ENCODE measurements around the gene RBM33.
"Not testable (repeated sequence)": the region's sequence is repeated elsewhere in the genome, so short reads cannot be mapped to it uniquely, and the experiment has no call there.

Gene RBM33

DNA sequence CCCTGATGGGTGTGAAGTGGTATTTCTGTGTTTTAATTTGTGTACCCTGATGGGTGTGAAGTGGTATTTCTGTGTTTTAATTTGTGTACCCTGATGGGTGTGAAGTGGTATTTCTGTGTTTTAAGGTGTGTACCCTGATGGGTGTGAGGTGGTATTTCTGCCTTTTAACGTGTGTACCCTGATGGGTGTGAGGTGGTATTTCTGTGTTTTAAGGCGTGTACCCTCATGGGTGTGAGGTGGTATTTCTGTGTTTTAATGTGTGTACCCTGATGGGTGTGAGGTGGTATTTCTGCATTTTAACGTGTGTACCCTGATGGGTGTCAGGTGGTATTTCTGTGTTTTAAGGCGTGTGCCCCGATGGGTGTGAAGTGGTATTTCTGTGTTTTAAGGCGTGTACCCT, 29.4 kb upstream of the RBM33 start:
- not testable (repeated sequence) for H3K27ac Mint-ChIP-seq; H3K4me1 Mint-ChIP-seq (ENCODE audit: low read depth); H3K9me3 Mint-ChIP-seq; H3K4me3 Mint-ChIP-seq; H3K36me3 Mint-ChIP-seq (ENCODE audit: low read depth); H3K27me3 Mint-ChIP-seq

- peaks cover 7% of the 10 kb centered on the region for H3K36me3 Mint-ChIP-seq (ENCODE audit: low read depth)
- peaks cover 5% of the 10 kb centered on the region for H3K9me3 Mint-ChIP-seq
- no peak overlapping the region for H3K4me3 Mint-ChIP-seq
- no peaks in the 10 kb centered on the region for H3K4me1 Mint-ChIP-seq (ENCODE audit: low read depth)
- H3K27me3 Mint-ChIP-seq, result peaks cover 8% of the 10 kb centered on the region
- no peak overlapping the region for H3K27ac Mint-ChIP-seq
These were observed 25.5 kb upstream of the RBM33 start for GRCh38 chr7:155618708-155619633.

DNA sequence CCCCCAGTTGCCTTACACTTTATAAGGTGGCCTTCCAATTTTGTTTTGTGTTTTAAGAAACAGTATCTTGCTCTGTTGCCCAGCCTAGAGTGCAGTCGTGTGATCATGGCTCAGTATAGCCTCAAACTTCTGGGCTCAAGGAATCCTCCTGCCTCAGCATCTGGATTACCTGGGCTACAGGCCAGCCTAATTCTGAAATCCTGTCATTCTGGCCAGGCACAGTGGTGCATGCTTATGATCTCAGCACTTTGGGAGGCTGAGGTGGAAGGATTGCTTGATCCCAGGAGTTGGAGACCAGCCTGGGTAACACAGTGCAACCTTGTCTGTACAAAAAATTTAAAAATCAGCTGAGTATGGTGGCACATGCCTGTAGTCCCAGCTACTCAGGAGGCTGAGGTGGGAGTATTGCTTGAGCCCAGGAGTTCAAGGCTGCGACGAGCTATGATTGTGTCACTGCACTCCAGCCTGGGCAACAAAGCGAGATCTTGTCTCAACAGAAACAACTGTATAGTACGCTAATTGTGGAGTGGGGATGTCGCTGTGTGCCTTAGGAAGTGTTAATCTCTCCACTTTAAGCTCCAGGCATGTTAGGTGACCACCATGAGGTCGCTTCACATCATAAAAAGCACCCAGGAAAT, 24.7 kb upstream of the RBM33 start:
- H3K4me1 Mint-ChIP-seq (ENCODE audit: low read depth), result no peaks in the 10 kb centered on the region
- no peak overlapping the region for H3K27ac Mint-ChIP-seq
- peaks cover 5% of the 10 kb centered on the region for H3K9me3 Mint-ChIP-seq
- peaks cover 8% of the 10 kb centered on the region for H3K27me3 Mint-ChIP-seq
- H3K4me3 Mint-ChIP-seq, result no peak overlapping the region
- peaks cover 7% of the 10 kb centered on the region for H3K36me3 Mint-ChIP-seq (ENCODE audit: low read depth)

GRCh38 chr7:155620497-155620896, 24.0 kb upstream of the RBM33 start:
- Mint-ChIP-seq H3K27ac (no peak overlapping the region), H3K36me3 (ENCODE audit: low read depth) (no peaks in the 10 kb centered on the region), H3K9me3 (no peaks in the 10 kb centered on the region), H3K4me3 (no peak overlapping the region), H3K27me3 (peaks cover 8% of the 10 kb centered on the region), H3K4me1 (ENCODE audit: low read depth) (no peaks in the 10 kb centered on the region)

DNA sequence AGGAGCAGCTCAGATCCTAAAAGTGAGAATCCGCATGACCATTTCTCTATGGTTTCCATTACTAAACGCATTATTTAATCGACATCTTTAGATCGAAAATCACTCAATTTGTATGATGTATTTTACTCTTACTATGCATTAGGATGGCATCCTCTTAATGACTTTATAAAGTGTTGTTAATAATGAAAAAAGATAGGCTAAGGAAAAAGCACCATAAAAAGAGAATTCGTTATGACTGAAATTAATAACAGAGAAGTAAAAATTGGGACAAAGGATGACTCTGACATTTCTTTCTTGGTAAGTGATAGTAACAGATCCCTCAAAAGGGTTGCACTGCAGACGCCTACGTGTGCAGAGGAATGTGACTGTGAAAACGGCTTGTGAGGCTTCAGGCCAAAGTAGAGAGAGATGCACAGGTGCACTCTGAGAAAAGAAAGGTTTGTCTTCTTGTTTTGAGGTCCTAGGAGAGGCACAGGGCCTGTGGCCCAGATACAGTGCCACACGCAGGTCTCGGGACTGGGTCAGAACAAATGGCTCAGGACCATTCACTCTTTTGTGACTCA, 23.0 kb upstream of the RBM33 start:
- H3K9me3 Mint-ChIP-seq, result no peaks in the 10 kb centered on the region

GRCh38 chr7:155624412-155624811, 20.0 kb upstream of the RBM33 start:
- H3K27ac Mint-ChIP-seq, result no peak overlapping the region
- H3K4me1 Mint-ChIP-seq (ENCODE audit: low read depth), result no peaks in the 10 kb centered on the region
- H3K9me3 Mint-ChIP-seq, result peaks cover 7% of the 10 kb centered on the region
- peaks cover 8% of the 10 kb centered on the region for H3K27me3 Mint-ChIP-seq
- H3K4me3 Mint-ChIP-seq, result no peak overlapping the region
- no peaks in the 10 kb centered on the region for H3K36me3 Mint-ChIP-seq (ENCODE audit: low read depth)

More for the DNA sequence above, 23.0 kb upstream of the RBM33 start:
- peaks cover 8% of the 10 kb centered on the region for H3K27me3 Mint-ChIP-seq
- no peak overlapping the region for H3K4me3 Mint-ChIP-seq
- H3K4me1 Mint-ChIP-seq (ENCODE audit: low read depth), result no peaks in the 10 kb centered on the region
- no peak overlapping the region for H3K27ac Mint-ChIP-seq
- no peaks in the 10 kb centered on the region for H3K36me3 Mint-ChIP-seq (ENCODE audit: low read depth)

GRCh38 chr7:155625557-155625956, 18.9 kb upstream of the RBM33 start:
- H3K27ac Mint-ChIP-seq, result no peak overlapping the region

DNA sequence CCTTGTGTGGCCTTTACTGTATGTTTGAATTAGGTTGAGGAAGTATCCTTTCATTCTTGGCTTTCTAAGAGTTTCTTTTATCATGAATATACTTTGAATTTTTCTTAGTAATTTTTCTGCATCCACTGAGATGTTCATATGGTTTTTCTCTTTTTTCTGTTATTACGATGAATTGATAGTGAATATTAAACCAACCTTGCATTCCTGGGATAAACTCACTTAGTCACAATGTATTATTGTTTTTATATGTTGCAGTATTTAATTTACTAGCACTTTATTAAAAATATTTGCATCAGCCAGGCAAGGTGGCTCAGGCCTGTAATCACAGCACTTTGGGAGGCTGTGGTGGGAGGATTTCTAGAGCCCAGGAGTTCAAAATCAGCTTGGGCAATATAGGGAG, 15.3 kb upstream of the RBM33 start:
- Mint-ChIP-seq H3K27me3 (no peaks in the 10 kb centered on the region), H3K36me3 (ENCODE audit: low read depth) (no peaks in the 10 kb centered on the region), H3K9me3 (peaks cover 25% of the 10 kb centered on the region)

More at GRCh38 chr7:155625557-155625956, 18.9 kb upstream of the RBM33 start:
- Mint-ChIP-seq H3K4me3 (no peak overlapping the region), H3K4me1 (ENCODE audit: low read depth) (peaks cover 4% of the 10 kb centered on the region), H3K9me3 (peaks cover 14% of the 10 kb centered on the region), H3K36me3 (ENCODE audit: low read depth) (no peaks in the 10 kb centered on the region), H3K27me3 (peaks cover 8% of the 10 kb centered on the region)

DNA sequence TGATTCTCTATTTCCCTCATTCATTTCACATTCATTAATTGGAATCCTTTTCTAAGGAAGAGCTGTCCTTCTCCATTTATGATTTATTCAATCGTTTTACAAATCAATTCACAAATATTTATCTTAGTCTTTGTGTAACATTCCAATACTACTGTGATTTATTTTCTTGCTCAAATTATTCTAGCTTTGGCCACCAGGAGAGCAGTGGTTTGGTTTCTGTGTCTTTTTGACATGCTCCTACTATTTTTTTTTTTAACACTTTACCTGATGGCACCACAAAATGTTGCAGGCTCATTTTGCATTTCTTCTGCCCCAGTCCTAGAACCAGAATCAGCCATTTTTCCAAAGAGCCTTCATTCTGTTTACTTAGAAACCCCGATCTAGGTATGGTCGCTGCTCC, 13.3 kb upstream of the RBM33 start:
- Mint-ChIP-seq H3K4me1 (ENCODE audit: low read depth) (peaks cover 4% of the 10 kb centered on the region), H3K27me3 (peaks cover 5% of the 10 kb centered on the region), H3K9me3 (peaks cover 32% of the 10 kb centered on the region), H3K36me3 (ENCODE audit: low read depth) (no peaks in the 10 kb centered on the region), H3K4me3 (no peak overlapping the region), H3K27ac (no peak overlapping the region)

More for the DNA sequence above, 15.3 kb upstream of the RBM33 start:
- peaks cover 4% of the 10 kb centered on the region for H3K4me1 Mint-ChIP-seq (ENCODE audit: low read depth)
- H3K4me3 Mint-ChIP-seq, result no peak overlapping the region
- H3K27ac Mint-ChIP-seq, result no peak overlapping the region

DNA sequence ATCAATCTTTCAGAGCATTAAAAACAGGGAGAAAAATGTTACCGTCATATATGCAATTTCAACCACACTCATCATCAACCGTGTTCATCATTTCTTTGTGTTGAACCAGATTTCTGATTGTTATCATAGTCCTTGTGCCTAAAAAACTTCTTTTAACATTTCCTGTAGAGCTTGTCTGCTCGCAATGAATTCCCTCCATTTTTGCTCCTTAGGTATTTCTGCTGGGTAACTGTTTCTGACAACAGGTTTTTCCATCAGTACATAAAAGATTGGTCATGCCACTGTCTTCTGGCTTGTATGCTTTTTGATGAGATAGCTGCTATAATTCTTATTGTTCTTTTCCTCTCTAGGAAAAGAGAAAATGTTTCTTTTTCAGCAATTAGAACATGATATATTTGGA, 8.6 kb upstream of the RBM33 start:
- peaks cover 14% of the 10 kb centered on the region for H3K36me3 Mint-ChIP-seq (ENCODE audit: low read depth)
- no peaks in the 10 kb centered on the region for H3K4me1 Mint-ChIP-seq (ENCODE audit: low read depth)
- no peak overlapping the region for H3K4me3 Mint-ChIP-seq
- peaks cover 22% of the 10 kb centered on the region for H3K27me3 Mint-ChIP-seq
- H3K9me3 Mint-ChIP-seq, result peaks cover 38% of the 10 kb centered on the region
- H3K27ac Mint-ChIP-seq, result no peak overlapping the region

GRCh38 chr7:155637155-155637554, 7.3 kb upstream of the RBM33 start:
- Mint-ChIP-seq H3K27me3 (peaks cover 22% of the 10 kb centered on the region), H3K4me1 (ENCODE audit: low read depth) (no peaks in the 10 kb centered on the region), H3K36me3 (ENCODE audit: low read depth) (peaks cover 27% of the 10 kb centered on the region), H3K27ac (no peak overlapping the region), H3K4me3 (no peak overlapping the region), H3K9me3 (peaks cover 32% of the 10 kb centered on the region)

DNA sequence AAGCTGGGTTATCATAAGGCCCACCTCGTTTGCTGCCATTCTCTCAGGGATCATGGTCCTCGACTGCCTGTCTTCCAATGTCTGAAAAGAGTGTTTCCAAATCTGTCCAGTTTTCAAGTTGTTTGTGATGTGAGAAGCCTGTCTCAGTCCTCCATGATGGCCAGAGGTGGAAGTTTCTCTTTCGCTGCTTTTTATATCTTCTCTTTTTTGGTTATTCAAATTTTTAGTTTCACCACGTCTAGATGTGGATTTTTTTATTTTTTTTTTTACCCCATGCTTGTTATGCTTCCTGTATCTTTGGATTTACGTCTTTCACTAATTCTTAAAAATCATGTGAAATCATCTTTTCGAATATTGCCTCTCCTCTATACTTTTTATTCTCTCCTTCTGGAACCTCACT, 6.1 kb upstream of the RBM33 start:
- Mint-ChIP-seq H3K4me3 (no peak overlapping the region), H3K36me3 (ENCODE audit: low read depth) (peaks cover 29% of the 10 kb centered on the region)

DNA sequence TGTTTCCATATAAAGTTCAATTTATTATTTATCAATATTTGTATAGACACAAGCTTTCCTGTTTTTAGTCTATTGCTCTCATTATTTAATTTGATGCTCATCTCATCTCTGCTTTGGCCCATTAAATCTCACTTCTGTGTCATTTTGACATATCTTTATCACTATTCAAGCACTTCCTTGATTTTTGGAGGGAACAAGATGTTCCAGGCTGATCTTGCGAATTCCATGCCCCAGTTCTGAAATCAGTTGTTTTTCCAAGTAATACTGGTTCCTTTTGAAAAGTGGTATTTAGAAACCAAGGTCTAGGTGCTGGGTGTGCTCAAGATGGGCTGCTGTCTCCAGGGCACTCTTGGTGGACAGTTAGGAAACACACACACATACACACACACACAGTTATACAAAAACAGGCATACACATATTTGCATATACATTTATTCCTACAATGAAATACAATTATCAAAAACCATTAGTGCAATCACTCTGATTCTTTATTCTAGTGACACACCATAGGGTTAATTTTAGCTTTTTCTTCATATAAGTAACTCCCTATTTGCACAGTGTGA, 4.4 kb upstream of the RBM33 start:
- Mint-ChIP-seq H3K27ac (no peak overlapping the region), H3K4me3 (no peak overlapping the region), H3K27me3 (peaks cover 22% of the 10 kb centered on the region), H3K9me3 (peaks cover 28% of the 10 kb centered on the region), H3K4me1 (ENCODE audit: low read depth) (peaks cover 9% of the 10 kb centered on the region), H3K36me3 (ENCODE audit: low read depth) (peaks cover 34% of the 10 kb centered on the region)

More for the DNA sequence above, 6.1 kb upstream of the RBM33 start:
- peaks cover 2% of the 10 kb centered on the region for H3K4me1 Mint-ChIP-seq (ENCODE audit: low read depth)
- peaks cover 22% of the 10 kb centered on the region for H3K27me3 Mint-ChIP-seq
- H3K9me3 Mint-ChIP-seq, result peaks cover 32% of the 10 kb centered on the region
- no peak overlapping the region for H3K27ac Mint-ChIP-seq

DNA sequence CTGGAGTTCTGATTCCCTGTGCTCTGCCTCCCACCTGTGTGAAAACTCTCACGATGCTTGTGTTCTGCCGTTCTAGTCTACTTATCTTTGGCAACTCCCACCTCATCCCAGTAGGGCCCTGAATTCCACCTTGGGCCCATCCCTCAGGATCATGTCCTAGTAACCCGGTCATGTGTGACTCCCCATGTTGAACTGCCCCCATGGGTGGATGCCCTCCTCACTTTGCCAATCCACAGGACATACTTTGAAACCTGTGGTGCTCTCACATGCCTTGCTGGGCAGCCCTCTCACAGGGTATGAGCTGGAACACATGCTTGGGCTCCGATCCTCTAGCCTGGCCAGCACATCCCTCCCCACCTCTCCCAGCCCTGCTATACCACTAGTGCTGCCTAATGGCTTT, 3.8 kb upstream of the RBM33 start:
- H3K27me3 Mint-ChIP-seq, result peaks cover 22% of the 10 kb centered on the region
- H3K4me3 Mint-ChIP-seq, result no peak overlapping the region
- peaks cover 27% of the 10 kb centered on the region for H3K9me3 Mint-ChIP-seq
- peaks cover 34% of the 10 kb centered on the region for H3K36me3 Mint-ChIP-seq (ENCODE audit: low read depth)
- peaks cover 15% of the 10 kb centered on the region for H3K4me1 Mint-ChIP-seq (ENCODE audit: low read depth)
- no peak overlapping the region for H3K27ac Mint-ChIP-seq

- Mint-ChIP-seq H3K27me3 (no peaks in the 10 kb centered on the region), H3K9me3 (peaks cover 10% of the 10 kb centered on the region), H3K4me3 (peak overlapping the region; percentile 93), H3K27ac (peak overlapping the region; percentile 97), H3K36me3 (ENCODE audit: low read depth) (peaks cover 60% of the 10 kb centered on the region), H3K4me1 (ENCODE audit: low read depth) (peaks cover 47% of the 10 kb centered on the region)
These were observed 670 bp upstream of the RBM33 start for GRCh38 chr7:155643804-155644177.

Data from stimulated activated naive CD8-positive, alpha-beta T cell treated with anti-CD3 and anti-CD28 coated beads, Interleukin-15, Interleukin-2, amounts not matched to agents 100 ng/mL and 50 ng/mL, for 24 hours (primary cell).